K562 (cell line): ENCODE measurements around the gene SEC23B. TPM values are rescaled to one million over a fixed set of nuclear protein-coding genes. Genes with fewer than 3 reads are reported as not detected.

Experiments
- CBFB ChIP-seq: sonication (generic); formaldehyde crosslinking; IDR thresholded peaks from 2 replicates; pipeline ENCODE4 v1.4.0; 2020; ENCODE audit warnings: mild to moderate bottlenecking, missing genetic modification reagents
- CCAR2 ChIP-seq: fragments of 200-400 bp; formaldehyde crosslinking; IDR thresholded peaks from 2 replicates; pipeline ENCODE4 v1.6.1; 2017; ENCODE audit warnings: mild to moderate bottlenecking, low read depth, low read length
- FOXM1 ChIP-seq, 2 experiments: fragments of 450-650 bp in 1 of 2; sonication (generic) in 1 of 2; formaldehyde crosslinking in 1 of 2; IDR thresholded peaks; 2 replicates each; pipeline versions ENCODE4 v1.6.1 to v1.9.0; 2017 to 2022; ENCODE audit warnings: low read depth in 2 of 2, mild to moderate bottlenecking in 2 of 2, missing genetic modification reagents in 1 of 2, moderate library complexity in 1 of 2
- MEF2A ChIP-seq: IDR thresholded peaks from 2 replicates; pipeline ENCODE4 v1.6.1; 2011; ENCODE audit warnings: low read depth, mild to moderate bottlenecking, low read length, moderate library complexity; ENCODE audit not compliant: control insufficient read depth
- MEF2D ChIP-seq: conservative IDR thresholded peaks from 2 replicates; pipeline ENCODE4 v1.6.1; 2016; ENCODE audit warnings: low read depth, missing genetic modification characterization, missing compliant biosample characterization
- NRF1 ChIP-seq, 2 experiments: fragments of 450-650 bp; IDR thresholded peaks in 1 of 2; conservative IDR thresholded peaks in 1 of 2; 2 replicates each; pipeline ENCODE4 v1.6.1; 2014; ENCODE audit warnings: mild to moderate bottlenecking in 2 of 2
- PML ChIP-seq: IDR thresholded peaks from 2 replicates; pipeline ENCODE4 v1.6.1; 2012; ENCODE audit warnings: low read length, inconsistent platforms
- POLR2G ChIP-seq: fragments of 200-400 bp; formaldehyde crosslinking; IDR thresholded peaks from 2 replicates; pipeline ENCODE4 v1.6.1; 2017; ENCODE audit warnings: low read depth, mild to moderate bottlenecking, antibody characterized with exemption, low read length, moderate library complexity
- SMAD1 ChIP-seq: fragments of 150-350 bp; IDR thresholded peaks from 2 replicates; pipeline ENCODE4 v1.6.1; 2014; ENCODE audit warnings: low read length, low read depth; ENCODE audit not compliant: partially characterized antibody
- SREBF2 ChIP-seq: sonication (generic); formaldehyde crosslinking; IDR thresholded peaks from 2 replicates; pipeline ENCODE4 v1.4.0; 2020; ENCODE audit warnings: mild to moderate bottlenecking, missing genetic modification reagents
- ZNF589 ChIP-seq: fragments of 200-800 bp; sonication (Bioruptor generic); IDR thresholded peaks from 2 replicates; pipeline ENCODE4 v1.6.1; 2016; ENCODE audit warnings: low read depth, missing genetic modification characterization, missing compliant biosample characterization
- polyA plus RNA-seq, 8 experiments: library from polyadenylated mRNA; depleted of rRNA in 4 of 8; stranded (reverse) in 5 of 8; unstranded in 3 of 8; fragments of >200 nt; fragmentation: Nextera tagmentation in 2 of 8; fragmentation: Illumina TruSeq in 1 of 8; extraction: Ambion mirVana in 2 of 8; extraction: Trizol in 1 of 8; gene quantifications; 2 replicates each; pipeline versions ENCODE4 v1.2.1 to v1.2.3, GENCODE V29; 2011 to 2014; ENCODE audit warnings: inconsistent platforms in 1 of 8, missing spikeins in 1 of 8
- total RNA-seq, 7 experiments: library from RNA; depleted of rRNA in 6 of 7; stranded (reverse); fragments of >200 nt in 6 of 7; fragmentation: Illumina TruSeq in 2 of 7; extraction: Trizol in 2 of 7; gene quantifications; 2 replicates each; pipeline versions ENCODE4 v1.2.1 to v1.2.3, GENCODE V29; 2011 to 2021; ENCODE audit warnings: low replicate concordance in 1 of 7
- TF ChIP-seq, protein P1 (sequence below): fragments of 450-650 bp; IDR thresholded peaks from 2 replicates; pipeline ENCODE4 v1.6.1; 2014; ENCODE audit warnings: low read depth, mild to moderate bottlenecking, moderate library complexity, borderline replicate concordance
- TF ChIP-seq, protein P2 (sequence below): fragments of 250-450 bp; sonication (Bioruptor Pico); IDR thresholded peaks from 2 replicates; pipeline ENCODE4 v1.5.0; 2021; ENCODE audit warnings: mild to moderate bottlenecking, moderate library complexity
- TF ChIP-seq, protein P3 (sequence below): IDR thresholded peaks from 2 replicates; pipeline ENCODE4 v1.6.1; 2011; ENCODE audit not compliant: insufficient read length; ENCODE audit errors: extremely low read depth
- TF ChIP-seq, protein P4 (sequence below): fragments of 250-450 bp; sonication (Bioruptor Pico); IDR thresholded peaks from 2 replicates; pipeline ENCODE4 v1.8.0; 2021; ENCODE audit warnings: moderate library complexity, mild to moderate bottlenecking, inconsistent platforms
- TF ChIP-seq, protein P5 (sequence below): conservative IDR thresholded peaks from 2 replicates; pipeline ENCODE4 v1.6.1; 2011; ENCODE audit warnings: low read depth, mild to moderate bottlenecking, low read length; ENCODE audit not compliant: control insufficient read depth

Gene SEC23B
- total and polyA plus RNA-seq, 9 of the 15 experiments (the other 6 are each of a cell fraction or from before 2014, with no cell fraction given) = 31.7 to 70.2 (median 38.5) TPM

DNA sequence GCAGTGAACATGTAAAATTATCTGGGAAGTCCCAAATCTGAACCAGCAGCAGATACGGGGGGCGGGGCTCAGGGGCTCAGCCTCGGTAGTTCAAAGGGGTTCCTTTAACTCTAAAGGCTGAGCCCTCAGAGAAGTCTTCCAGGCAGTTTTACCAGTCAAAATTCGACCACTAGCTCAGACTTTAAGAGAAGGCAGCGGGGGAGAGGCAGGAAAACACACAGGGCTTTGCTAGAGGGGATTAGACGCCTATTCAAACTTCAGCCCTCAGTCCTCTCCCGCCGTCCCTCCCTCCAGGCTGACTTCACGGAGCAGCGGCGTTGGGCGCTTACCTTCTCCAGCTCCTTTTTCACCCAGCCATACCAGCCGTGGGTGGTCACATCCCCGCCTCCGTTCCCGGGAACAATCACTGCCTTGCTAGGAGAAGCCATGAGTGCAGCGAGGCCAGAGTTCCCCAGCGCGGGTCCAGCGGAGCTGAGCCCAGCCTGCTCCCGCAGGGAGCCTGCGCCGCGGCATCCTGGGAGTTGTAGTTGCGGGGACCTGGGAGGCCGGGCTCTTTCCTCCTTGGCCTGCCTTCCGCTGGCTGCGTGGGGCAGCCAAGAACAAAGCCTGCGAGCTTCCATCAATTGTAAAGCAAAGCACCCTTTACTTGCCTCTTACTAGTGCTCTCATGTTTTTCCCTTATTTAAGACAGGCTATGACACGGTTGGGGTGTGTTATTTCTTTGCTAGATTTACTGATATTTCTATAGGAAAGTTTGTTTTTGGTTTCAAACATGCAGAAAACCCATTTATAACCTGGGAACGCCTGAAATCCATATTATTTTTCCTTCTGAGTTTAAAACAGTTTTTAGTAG is 10.8 kb upstream of the SEC23B start, which contains the start of gene RBBP9 (continued):
- TF ChIP-seq MEF2A = no peak
- no peak for TF ChIP-seq ZNF589 (CRISPR knock-in tag)
- no peak for TF ChIP-seq MEF2D (tag)
- TF ChIP-seq CCAR2 = no peak
- peak; percentile 74 for TF ChIP-seq POLR2G
- no peak for TF ChIP-seq CBFB (CRISPR knock-in tag)
- TF ChIP-seq, protein P1, sequence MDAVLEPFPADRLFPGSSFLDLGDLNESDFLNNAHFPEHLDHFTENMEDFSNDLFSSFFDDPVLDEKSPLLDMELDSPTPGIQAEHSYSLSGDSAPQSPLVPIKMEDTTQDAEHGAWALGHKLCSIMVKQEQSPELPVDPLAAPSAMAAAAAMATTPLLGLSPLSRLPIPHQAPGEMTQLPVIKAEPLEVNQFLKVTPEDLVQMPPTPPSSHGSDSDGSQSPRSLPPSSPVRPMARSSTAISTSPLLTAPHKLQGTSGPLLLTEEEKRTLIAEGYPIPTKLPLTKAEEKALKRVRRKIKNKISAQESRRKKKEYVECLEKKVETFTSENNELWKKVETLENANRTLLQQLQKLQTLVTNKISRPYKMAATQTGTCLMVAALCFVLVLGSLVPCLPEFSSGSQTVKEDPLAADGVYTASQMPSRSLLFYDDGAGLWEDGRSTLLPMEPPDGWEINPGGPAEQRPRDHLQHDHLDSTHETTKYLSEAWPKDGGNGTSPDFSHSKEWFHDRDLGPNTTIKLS = peak; percentile 54; the same call in 1 of the 2 replicates
- TF ChIP-seq, protein P2, sequence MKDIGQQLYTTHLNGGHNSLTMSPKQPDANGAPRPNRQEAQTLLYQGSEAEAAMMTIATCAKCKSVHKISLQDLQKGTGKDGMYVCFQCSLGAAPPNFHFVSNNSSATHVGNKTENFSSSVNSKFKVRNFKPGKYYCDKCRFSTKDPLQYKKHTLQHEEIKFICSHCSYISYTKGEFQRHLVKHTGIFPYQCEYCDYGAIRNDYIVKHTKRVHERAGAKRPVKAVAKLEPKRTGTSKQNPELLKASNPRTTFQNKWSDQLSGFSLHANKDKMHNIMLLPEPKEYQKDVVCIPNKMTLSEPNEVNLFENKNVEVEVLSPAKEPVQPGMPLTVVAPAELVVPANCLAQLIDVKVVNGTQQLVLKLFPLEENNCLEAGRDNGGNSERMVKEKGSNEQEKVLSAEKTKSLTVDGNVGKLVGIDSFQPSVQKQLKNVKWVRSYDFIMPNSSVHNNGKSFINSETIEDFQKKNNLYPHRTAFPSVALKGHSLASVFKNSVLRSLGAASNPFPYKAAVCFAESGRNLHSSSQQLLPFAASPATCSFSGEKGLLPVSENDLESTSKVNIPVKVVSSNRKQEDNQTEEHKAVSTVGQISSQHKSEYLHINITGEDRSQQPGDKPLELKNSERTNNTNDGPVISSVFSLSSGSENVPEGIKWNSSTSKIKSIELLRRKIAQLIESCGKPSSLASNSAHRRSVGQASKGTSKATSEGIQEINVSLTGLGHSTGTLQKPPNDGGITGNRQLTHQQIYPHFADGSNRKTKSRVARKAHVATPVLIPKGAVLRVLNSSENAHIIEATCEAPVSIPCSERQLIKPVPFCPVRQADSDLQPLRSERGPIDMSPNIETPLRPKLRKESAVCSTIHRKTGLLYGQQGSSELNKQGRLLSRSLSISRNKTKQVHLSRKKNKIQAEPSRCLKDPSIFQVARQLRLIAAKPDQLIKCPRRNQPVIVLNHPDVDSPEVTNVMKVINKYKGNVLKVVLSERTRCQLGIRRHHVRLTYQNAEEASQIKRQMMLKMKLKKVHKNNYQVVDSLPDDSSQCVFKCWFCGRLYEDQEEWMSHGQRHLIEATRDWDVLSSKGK (CRISPR knock-in tag) = no peak
- TF ChIP-seq, protein P3, sequence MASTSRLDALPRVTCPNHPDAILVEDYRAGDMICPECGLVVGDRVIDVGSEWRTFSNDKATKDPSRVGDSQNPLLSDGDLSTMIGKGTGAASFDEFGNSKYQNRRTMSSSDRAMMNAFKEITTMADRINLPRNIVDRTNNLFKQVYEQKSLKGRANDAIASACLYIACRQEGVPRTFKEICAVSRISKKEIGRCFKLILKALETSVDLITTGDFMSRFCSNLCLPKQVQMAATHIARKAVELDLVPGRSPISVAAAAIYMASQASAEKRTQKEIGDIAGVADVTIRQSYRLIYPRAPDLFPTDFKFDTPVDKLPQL = no peak
- TF ChIP-seq FOXM1 (IDR thresholded peaks at IDR 0.05; ENCODE audit: low read depth) = no peak
- no peak for TF ChIP-seq FOXM1 (CRISPR knock-in tag; IDR thresholded peaks at IDR 0.05; ENCODE audit: low read depth)
- TF ChIP-seq, protein P4, sequence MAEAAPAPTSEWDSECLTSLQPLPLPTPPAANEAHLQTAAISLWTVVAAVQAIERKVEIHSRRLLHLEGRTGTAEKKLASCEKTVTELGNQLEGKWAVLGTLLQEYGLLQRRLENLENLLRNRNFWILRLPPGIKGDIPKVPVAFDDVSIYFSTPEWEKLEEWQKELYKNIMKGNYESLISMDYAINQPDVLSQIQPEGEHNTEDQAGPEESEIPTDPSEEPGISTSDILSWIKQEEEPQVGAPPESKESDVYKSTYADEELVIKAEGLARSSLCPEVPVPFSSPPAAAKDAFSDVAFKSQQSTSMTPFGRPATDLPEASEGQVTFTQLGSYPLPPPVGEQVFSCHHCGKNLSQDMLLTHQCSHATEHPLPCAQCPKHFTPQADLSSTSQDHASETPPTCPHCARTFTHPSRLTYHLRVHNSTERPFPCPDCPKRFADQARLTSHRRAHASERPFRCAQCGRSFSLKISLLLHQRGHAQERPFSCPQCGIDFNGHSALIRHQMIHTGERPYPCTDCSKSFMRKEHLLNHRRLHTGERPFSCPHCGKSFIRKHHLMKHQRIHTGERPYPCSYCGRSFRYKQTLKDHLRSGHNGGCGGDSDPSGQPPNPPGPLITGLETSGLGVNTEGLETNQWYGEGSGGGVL (CRISPR knock-in tag) = no peak
- TF ChIP-seq SMAD1 = no peak
- peak; percentile 85 to 88 for TF ChIP-seq NRF1 (conservative IDR thresholded peaks at IDR 0.05 in 1 of 2, IDR thresholded peaks at IDR 0.05 in 1 of 2)
- TF ChIP-seq, protein P5, sequence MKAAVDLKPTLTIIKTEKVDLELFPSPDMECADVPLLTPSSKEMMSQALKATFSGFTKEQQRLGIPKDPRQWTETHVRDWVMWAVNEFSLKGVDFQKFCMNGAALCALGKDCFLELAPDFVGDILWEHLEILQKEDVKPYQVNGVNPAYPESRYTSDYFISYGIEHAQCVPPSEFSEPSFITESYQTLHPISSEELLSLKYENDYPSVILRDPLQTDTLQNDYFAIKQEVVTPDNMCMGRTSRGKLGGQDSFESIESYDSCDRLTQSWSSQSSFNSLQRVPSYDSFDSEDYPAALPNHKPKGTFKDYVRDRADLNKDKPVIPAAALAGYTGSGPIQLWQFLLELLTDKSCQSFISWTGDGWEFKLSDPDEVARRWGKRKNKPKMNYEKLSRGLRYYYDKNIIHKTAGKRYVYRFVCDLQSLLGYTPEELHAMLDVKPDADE = no peak; the same call in 1 of the 2 replicates
- TF ChIP-seq SREBF2 (CRISPR knock-in tag) = no peak
- TF ChIP-seq PML = no peak
